ENCODE data around the gene STAM.
"Not testable (repeated sequence)": the region's sequence is repeated elsewhere in the genome, so short reads cannot be mapped to it uniquely, and the experiment has no call there.

Gene STAM

GRCh38 chr10:17622061-17622460 is 21.9 kb upstream of the STAM start:
- Histone ChIP-seq H3K4me1 (ENCODE audit: control insufficient read depth, insufficient read depth, low read length) (peaks cover 6% of the 10 kb centered on the region), H3K27me3 (ENCODE audit: control insufficient read depth in 1 of 2, insufficient read depth in 2 of 2, low read length in 2 of 2) (no peaks in the 10 kb centered on the region), H3K9ac (ENCODE audit: low read length in 2 of 2) (no peak overlapping the region), H3K27ac (ENCODE audit: low read length) (no peak overlapping the region), H3K36me3 (ENCODE audit: control insufficient read depth in 2 of 2, insufficient read depth in 2 of 2, low read length in 2 of 2) (no peaks in the 10 kb centered on the region), H3K9me3 (ENCODE audit: control insufficient read depth in 2 of 2, low read length in 2 of 2) (no peaks in the 10 kb centered on the region), H3K4me3 (ENCODE audit: low read length in 2 of 2) (no peak overlapping the region)

DNA sequence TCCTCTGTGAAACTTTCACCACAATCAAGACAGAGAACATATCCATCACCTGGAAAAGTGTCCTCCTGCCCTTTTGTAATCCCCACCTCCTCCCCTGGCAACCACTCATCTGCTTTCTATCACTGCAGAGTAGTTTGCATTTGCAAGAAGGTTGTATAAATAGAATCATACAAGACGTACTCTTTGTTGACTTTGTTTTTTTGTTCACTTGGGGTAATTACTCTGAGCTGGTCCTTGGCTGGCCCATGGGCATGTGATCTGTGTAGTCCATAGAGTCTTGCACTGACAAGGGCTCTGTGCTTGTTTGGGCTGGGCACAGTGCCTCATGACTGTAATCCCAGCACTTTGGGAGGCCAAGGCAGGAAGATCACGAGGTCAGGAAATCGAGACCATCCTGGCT is 19.0 kb upstream of the STAM start:
- H3K9me3 ChIP-seq (ENCODE audit: control insufficient read depth in 2 of 2, low read length in 2 of 2), result no peaks in the 10 kb centered on the region
- no peaks in the 10 kb centered on the region for H3K36me3 ChIP-seq (ENCODE audit: control insufficient read depth in 2 of 2, insufficient read depth in 2 of 2, low read length in 2 of 2)
- H3K4me3 ChIP-seq (ENCODE audit: low read length in 2 of 2), result no peak overlapping the region
- no peak overlapping the region for H3K27ac ChIP-seq (ENCODE audit: low read length)
- H3K9ac ChIP-seq (ENCODE audit: low read length in 2 of 2), result no peak overlapping the region
- H3K4me1 ChIP-seq (ENCODE audit: control insufficient read depth, insufficient read depth, low read length), result no peaks in the 10 kb centered on the region
- H3K27me3 ChIP-seq (ENCODE audit: control insufficient read depth in 1 of 2, insufficient read depth in 2 of 2, low read length in 2 of 2), result no peaks in the 10 kb centered on the region

DNA sequence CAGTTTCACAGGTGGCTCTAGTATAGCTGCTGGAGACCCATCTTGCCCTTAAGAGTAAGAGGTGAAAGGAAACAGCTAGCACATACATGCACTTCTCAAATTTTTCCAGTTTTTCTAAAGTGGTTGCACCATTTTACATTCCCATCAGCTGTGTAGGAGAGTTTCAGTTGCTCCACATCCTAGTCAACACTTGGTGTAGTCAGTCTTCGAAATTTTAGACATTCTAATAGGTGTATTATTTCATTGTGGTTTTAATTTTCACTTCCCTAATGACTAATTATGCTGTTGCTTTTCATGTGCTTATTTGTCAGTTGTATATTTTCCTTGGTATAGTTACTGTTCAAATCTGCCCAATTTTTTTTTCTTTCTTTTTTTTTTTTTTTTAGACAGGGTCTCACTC is 17.3 kb upstream of the STAM start:
- Histone ChIP-seq H3K27me3 (ENCODE audit: control insufficient read depth in 1 of 2, insufficient read depth in 2 of 2, low read length in 2 of 2) (no peaks in the 10 kb centered on the region), H3K4me3 (ENCODE audit: low read length in 2 of 2) (no peak overlapping the region), H3K9ac (ENCODE audit: low read length in 2 of 2) (no peak overlapping the region), H3K4me1 (ENCODE audit: control insufficient read depth, insufficient read depth, low read length) (no peaks in the 10 kb centered on the region), H3K27ac (ENCODE audit: low read length) (no peak overlapping the region), H3K36me3 (ENCODE audit: control insufficient read depth in 2 of 2, insufficient read depth in 2 of 2, low read length in 2 of 2) (no peaks in the 10 kb centered on the region), H3K9me3 (ENCODE audit: control insufficient read depth in 2 of 2, low read length in 2 of 2) (no peaks in the 10 kb centered on the region)

DNA sequence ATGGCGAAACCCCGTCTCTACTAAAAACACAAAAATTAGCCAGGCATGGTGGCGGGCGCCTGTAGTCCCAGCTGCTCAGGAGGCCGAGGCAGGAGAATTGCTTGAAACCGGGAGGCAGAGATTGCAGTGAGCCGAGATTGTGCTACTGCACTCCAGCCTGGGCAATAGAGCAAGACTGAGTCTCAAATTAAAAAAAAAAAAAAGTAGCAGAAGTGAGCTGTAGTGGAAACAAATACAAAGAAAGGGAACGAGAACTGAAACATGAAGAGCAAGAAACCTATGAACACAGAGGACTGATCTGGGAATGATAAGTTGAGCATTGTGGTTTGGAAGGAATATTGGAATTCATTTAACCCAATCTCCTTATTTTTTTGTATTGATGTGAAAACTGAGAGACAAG is 11.4 kb upstream of the STAM start:
- H3K9me3 ChIP-seq (ENCODE audit: control insufficient read depth in 2 of 2, low read length in 2 of 2); H3K36me3 ChIP-seq (ENCODE audit: control insufficient read depth in 2 of 2, insufficient read depth in 2 of 2, low read length in 2 of 2); H3K27ac ChIP-seq (ENCODE audit: low read length); H3K27me3 ChIP-seq (ENCODE audit: control insufficient read depth in 1 of 2, insufficient read depth in 2 of 2, low read length in 2 of 2); H3K9ac ChIP-seq (ENCODE audit: low read length in 2 of 2); H3K4me1 ChIP-seq (ENCODE audit: control insufficient read depth, insufficient read depth, low read length); H3K4me3 ChIP-seq (ENCODE audit: low read length in 2 of 2): not testable (repeated sequence)

DNA sequence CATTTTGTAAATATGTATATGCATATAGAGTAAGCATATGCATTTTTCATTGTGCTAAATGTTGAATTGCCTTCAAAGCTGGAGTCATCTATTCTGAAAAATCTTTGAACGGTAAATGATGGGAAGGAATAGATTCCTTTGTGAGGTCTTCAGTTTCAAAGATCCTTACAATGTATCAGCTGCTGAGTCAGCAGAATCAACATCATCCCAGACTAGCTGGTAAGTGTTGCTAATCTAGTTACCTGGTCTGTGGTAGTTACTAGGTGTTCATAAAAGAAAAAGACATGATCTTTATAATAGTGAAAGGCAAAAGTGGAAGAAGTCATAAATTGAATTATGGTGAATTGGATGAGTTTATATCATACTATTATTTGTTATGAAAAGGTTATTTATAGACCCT is 10.6 kb upstream of the STAM start:
- Histone ChIP-seq H3K9ac (ENCODE audit: low read length in 2 of 2) (no peak overlapping the region), H3K27me3 (ENCODE audit: control insufficient read depth in 1 of 2, insufficient read depth in 2 of 2, low read length in 2 of 2) (no peaks in the 10 kb centered on the region)

DNA sequence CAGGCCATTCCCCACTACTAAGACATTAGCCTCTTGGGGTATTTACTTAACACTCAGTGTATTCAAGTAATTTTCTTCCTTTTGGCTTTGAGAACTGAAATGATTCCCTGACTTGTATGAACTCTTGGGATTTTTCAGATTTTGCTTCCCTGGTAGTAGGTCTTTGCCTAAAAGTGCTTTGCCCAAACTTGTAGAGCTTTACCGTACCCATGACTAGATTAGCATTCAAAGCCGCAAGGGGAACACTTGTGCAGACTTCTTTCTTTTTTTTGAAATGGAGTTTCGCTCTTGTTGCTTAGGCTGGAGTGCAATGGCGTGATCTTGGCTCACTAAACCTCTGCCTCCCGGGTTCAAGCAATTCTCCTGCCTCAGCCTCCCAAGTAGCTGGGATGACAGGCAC is 6.1 kb upstream of the STAM start:
- Histone ChIP-seq H3K4me3 (ENCODE audit: low read length in 2 of 2) (no peak overlapping the region), H3K36me3 (ENCODE audit: control insufficient read depth in 2 of 2, insufficient read depth in 2 of 2, low read length in 2 of 2) (no peaks in the 10 kb centered on the region), H3K27ac (ENCODE audit: low read length) (no peak overlapping the region), H3K27me3 (ENCODE audit: control insufficient read depth in 1 of 2, insufficient read depth in 2 of 2, low read length in 2 of 2) (no peaks in the 10 kb centered on the region), H3K4me1 (ENCODE audit: control insufficient read depth, insufficient read depth, low read length) (no peaks in the 10 kb centered on the region), H3K9me3 (ENCODE audit: control insufficient read depth in 2 of 2, low read length in 2 of 2) (no peaks in the 10 kb centered on the region), H3K9ac (ENCODE audit: low read length in 2 of 2) (no peak overlapping the region)

More for the DNA sequence above, 10.6 kb upstream of the STAM start:
- H3K4me1 ChIP-seq (ENCODE audit: control insufficient read depth, insufficient read depth, low read length), result no peaks in the 10 kb centered on the region
- no peak overlapping the region for H3K4me3 ChIP-seq (ENCODE audit: low read length in 2 of 2)
- no peaks in the 10 kb centered on the region for H3K9me3 ChIP-seq (ENCODE audit: control insufficient read depth in 2 of 2, low read length in 2 of 2)
- H3K27ac ChIP-seq (ENCODE audit: low read length), result no peak overlapping the region
- H3K36me3 ChIP-seq (ENCODE audit: control insufficient read depth in 2 of 2, insufficient read depth in 2 of 2, low read length in 2 of 2), result no peaks in the 10 kb centered on the region

GRCh38 chr10:17640331-17640816 is 3.6 kb upstream of the STAM start:
- Histone ChIP-seq H3K4me1 (ENCODE audit: control insufficient read depth, insufficient read depth, low read length) (peaks cover 3% of the 10 kb centered on the region), H3K27me3 (ENCODE audit: control insufficient read depth in 1 of 2, insufficient read depth in 2 of 2, low read length in 2 of 2) (no peaks in the 10 kb centered on the region), H3K36me3 (ENCODE audit: control insufficient read depth in 2 of 2, insufficient read depth in 2 of 2, low read length in 2 of 2) (no peaks in the 10 kb centered on the region), H3K9ac (ENCODE audit: low read length in 2 of 2) (no peak overlapping the region), H3K4me3 (ENCODE audit: low read length in 2 of 2) (no peak overlapping the region), H3K27ac (ENCODE audit: low read length) (no peak overlapping the region), H3K9me3 (ENCODE audit: control insufficient read depth in 2 of 2, low read length in 2 of 2) (no peaks in the 10 kb centered on the region)

DNA sequence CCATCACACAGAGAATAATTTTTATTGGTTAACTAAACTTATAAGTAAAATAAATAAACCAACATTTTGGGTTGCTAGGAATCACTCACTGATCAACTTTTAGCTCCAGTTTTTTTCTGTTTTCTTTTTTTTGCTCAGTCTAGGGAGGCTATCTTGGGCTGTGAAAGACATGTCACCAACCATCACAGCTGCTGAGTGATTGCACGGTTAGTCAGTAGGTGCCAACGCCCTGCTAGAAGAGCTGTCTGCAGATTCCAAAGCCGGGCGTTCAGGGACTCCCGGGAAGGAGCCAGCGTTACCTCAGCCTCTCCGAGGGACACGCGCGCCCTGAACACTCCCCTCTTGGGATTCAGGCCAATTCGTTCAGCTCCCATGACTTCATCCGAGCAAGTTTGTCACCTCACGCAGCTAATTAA is 604 bp upstream of the STAM start:
- no peaks in the 10 kb centered on the region for H3K9me3 ChIP-seq (ENCODE audit: control insufficient read depth in 2 of 2, low read length in 2 of 2)
- no peaks in the 10 kb centered on the region for H3K27me3 ChIP-seq (ENCODE audit: control insufficient read depth in 1 of 2, insufficient read depth in 2 of 2, low read length in 2 of 2)
- H3K4me1 ChIP-seq (ENCODE audit: control insufficient read depth, insufficient read depth, low read length), result peaks cover 6% of the 10 kb centered on the region

GRCh38 chr10:17644485-17644943 is 563 bp downstream of the STAM start:
- H3K36me3 ChIP-seq (ENCODE audit: control insufficient read depth in 2 of 2, insufficient read depth in 2 of 2, low read length in 2 of 2), result no peaks in the 10 kb centered on the region
- H3K4me1 ChIP-seq (ENCODE audit: control insufficient read depth, insufficient read depth, low read length), result peaks cover 6% of the 10 kb centered on the region
- H3K27me3 ChIP-seq (ENCODE audit: control insufficient read depth in 1 of 2, insufficient read depth in 2 of 2, low read length in 2 of 2), result no peaks in the 10 kb centered on the region
- H3K4me3 ChIP-seq (ENCODE audit: low read length in 2 of 2), result peak overlapping the region; percentile 97 to 100
- H3K9me3 ChIP-seq (ENCODE audit: control insufficient read depth in 2 of 2, low read length in 2 of 2), result no peaks in the 10 kb centered on the region
- peak overlapping the region; percentile 95 to 99 for H3K9ac ChIP-seq (ENCODE audit: low read length in 2 of 2)
- peak overlapping the region; percentile 98 for H3K27ac ChIP-seq (ENCODE audit: low read length)

More for the DNA sequence above, 604 bp upstream of the STAM start:
- H3K36me3 ChIP-seq (ENCODE audit: control insufficient read depth in 2 of 2, insufficient read depth in 2 of 2, low read length in 2 of 2), result no peaks in the 10 kb centered on the region
- H3K4me3 ChIP-seq (ENCODE audit: low read length in 2 of 2), result peak overlapping the region; percentile 97 to 100
- peak overlapping the region; percentile 95 to 99 for H3K9ac ChIP-seq (ENCODE audit: low read length in 2 of 2)
- peak overlapping the region; percentile 98 for H3K27ac ChIP-seq (ENCODE audit: low read length)

GRCh38 chr10:17645621-17646345 is 1.8 kb downstream of the STAM start:
- H3K9me3 ChIP-seq (ENCODE audit: control insufficient read depth in 2 of 2, low read length in 2 of 2), result no peaks in the 10 kb centered on the region
- no peaks in the 10 kb centered on the region for H3K36me3 ChIP-seq (ENCODE audit: control insufficient read depth in 2 of 2, insufficient read depth in 2 of 2, low read length in 2 of 2)
- peak overlapping the region in 1 of 2 donors; percentile 95 for H3K9ac ChIP-seq (ENCODE audit: low read length in 2 of 2)
- H3K27ac ChIP-seq (ENCODE audit: low read length), result no peak overlapping the region
- peak overlapping the region; percentile 62 to 100 for H3K4me3 ChIP-seq (ENCODE audit: low read length in 2 of 2)
- no peaks in the 10 kb centered on the region for H3K27me3 ChIP-seq (ENCODE audit: control insufficient read depth in 1 of 2, insufficient read depth in 2 of 2, low read length in 2 of 2)
- peaks cover 6% of the 10 kb centered on the region for H3K4me1 ChIP-seq (ENCODE audit: control insufficient read depth, insufficient read depth, low read length)

DNA sequence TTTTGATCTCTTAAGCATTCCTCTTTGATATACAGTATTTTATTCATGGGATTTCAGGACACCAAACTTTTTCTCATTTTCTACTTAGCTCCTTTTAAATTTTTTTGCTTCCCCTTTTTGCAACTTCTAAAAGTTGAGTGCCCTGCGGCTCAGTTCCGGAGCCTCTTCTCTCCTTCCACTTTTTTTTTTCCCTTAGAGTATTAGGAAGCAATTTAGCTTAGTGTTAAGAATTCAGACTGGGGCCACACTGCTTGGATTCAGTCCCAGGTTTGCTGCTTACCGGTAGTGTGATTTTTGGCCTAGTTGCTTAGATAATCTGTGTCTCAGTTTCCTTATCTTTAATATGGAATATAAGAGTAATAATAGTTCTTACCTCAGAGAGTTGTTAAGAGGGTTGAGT is 3.4 kb downstream of the STAM start:
- Histone ChIP-seq H3K27me3 (ENCODE audit: control insufficient read depth in 1 of 2, insufficient read depth in 2 of 2, low read length in 2 of 2) (no peaks in the 10 kb centered on the region), H3K4me1 (ENCODE audit: control insufficient read depth, insufficient read depth, low read length) (peaks cover 6% of the 10 kb centered on the region), H3K4me3 (ENCODE audit: low read length in 2 of 2) (no peak overlapping the region), H3K36me3 (ENCODE audit: control insufficient read depth in 2 of 2, insufficient read depth in 2 of 2, low read length in 2 of 2) (no peaks in the 10 kb centered on the region), H3K9ac (ENCODE audit: low read length in 2 of 2) (no peak overlapping the region), H3K27ac (ENCODE audit: low read length) (no peak overlapping the region), H3K9me3 (ENCODE audit: control insufficient read depth in 2 of 2, low read length in 2 of 2) (no peaks in the 10 kb centered on the region)
